Activated naive CD4-positive, alpha-beta T cell treated with Interleukin-2 at 50 U/mL for 16 hours (primary cell): ENCODE measurements around the gene CCDC200.
A peak's percentile ranks its signal among the peaks of the same experiment; 100 is the strongest.
"Not testable (repeated sequence)": the region's sequence is repeated elsewhere in the genome, so short reads cannot be mapped to it uniquely, and the experiment has no call there.

Experiments used
- DNase-seq: peaks from one replicate; pipeline ENCODE4 v3.0.0-alpha.2; 2020

Gene CCDC200

GRCh38 chr17:43215341-43215740 lies 13.1 kb downstream of the CCDC200 start:
- no peak for DNase-seq

GRCh38 chr17:43213545-43213944 lies 14.9 kb downstream of the CCDC200 start:
- DNase-seq = no peak

GRCh38 chr17:43212641-43213490 lies 15.6 kb downstream of the CCDC200 start:
- DNase-seq = no peak

- peak; percentile 78 for DNase-seq
Observed at GRCh38 chr17:43211480-43212402, 16.7 kb downstream of the CCDC200 start, which contains the start of gene TMEM106A. TMEM106A (plus strand) TSS chr17:43211875; CDS start chr17:43213042, 1,167 bp downstream.

- no peak for DNase-seq
Observed at GRCh38 chr17:43211123-43211479, 17.3 kb downstream of the CCDC200 start.

GRCh38 chr17:43210576-43210975 lies 17.8 kb downstream of the CCDC200 start:
- no peak for DNase-seq

GRCh38 chr17:43203013-43203412 lies 25.4 kb downstream of the CCDC200 start:
- not testable (repeated sequence) for DNase-seq

GRCh38 chr17:43200127-43200526 lies 28.3 kb downstream of the CCDC200 start:
- no peak for DNase-seq

GRCh38 chr17:43199633-43200032 lies 28.8 kb downstream of the CCDC200 start:
- no peak for DNase-seq

GRCh38 chr17:43193251-43193650 lies 35.2 kb downstream of the CCDC200 start:
- DNase-seq = no peak

- not testable (repeated sequence) for DNase-seq
Observed at GRCh38 chr17:43186656-43187055, 41.8 kb downstream of the CCDC200 start.

- DNase-seq = no peak
Observed at GRCh38 chr17:43183921-43184320, 44.5 kb downstream of the CCDC200 start.

GRCh38 chr17:43176119-43176570 lies 52.3 kb downstream of the CCDC200 start:
- DNase-seq = no peak

GRCh38 chr17:43175213-43176118 lies 53.0 kb downstream of the CCDC200 start:
- no peak for DNase-seq

GRCh38 chr17:43171586-43172487 lies 56.6 kb downstream of the CCDC200 start:
- DNase-seq = peak; percentile 4
